CD4-positive, alpha-beta T cell treated with Interleukin-1 beta for 1 hour (primary cell): ENCODE measurements around the gene PSENEN.

Experiments used
- DNase-seq, 2 donors: peaks; one replicate each; pipeline ENCODE4 v3.0.0-alpha.2; 2020 to 2022

PSENEN gene

GRCh38 chr19:35734273-35734672 is 11.2 kb upstream of the PSENEN start:
- no peak for DNase-seq

GRCh38 chr19:35734889-35735288 is 10.6 kb upstream of the PSENEN start:
- no peak for DNase-seq

GRCh38 chr19:35736913-35737886 is 8.3 kb upstream of the PSENEN start:
- no peak for DNase-seq

GRCh38 chr19:35738021-35738886 is 7.2 kb upstream of the PSENEN start:
- no peak for DNase-seq

- no peak for DNase-seq
Measured at GRCh38 chr19:35738887-35739229, 6.6 kb upstream of the PSENEN start.

GRCh38 chr19:35739275-35740107 is 6.0 kb upstream of the PSENEN start:
- no peak for DNase-seq

- no peak for DNase-seq
Measured at GRCh38 chr19:35740108-35740422, 5.4 kb upstream of the PSENEN start.

- DNase-seq, result peak; percentile 94
Measured at GRCh38 chr19:35740423-35741202, 4.8 kb upstream of the PSENEN start.

- DNase-seq, result no peak
Measured at GRCh38 chr19:35741203-35741515, 4.3 kb upstream of the PSENEN start.

- DNase-seq, result peak; percentile 78 to 79
Measured at GRCh38 chr19:35742121-35742724, 3.2 kb upstream of the PSENEN start, which contains the start of gene IGFLR1. TSS of gene IGFLR1 (minus strand) at chr19:35742452. CDS start at chr19:35741180, 1,272 bp downstream.

GRCh38 chr19:35743640-35744429 is 1.6 kb upstream of the PSENEN start:
- DNase-seq, result no peak

- DNase-seq, result peak; percentile 95 to 96
Measured at GRCh38 chr19:35744430-35745327, 772 bp upstream of the PSENEN start.

GRCh38 chr19:35746087-35746462 is 624 bp downstream of the PSENEN start:
- DNase-seq, result no peak

- DNase-seq, result no peak
Measured at GRCh38 chr19:35746531-35746930, 1.1 kb downstream of the PSENEN start.

GRCh38 chr19:35748106-35749020 is 2.9 kb downstream of the PSENEN start, which contains the start of gene LIN37:
TSS of gene LIN37 (plus strand) at chr19:35748576. CDS start at chr19:35748725, 149 bp downstream.
- peak; percentile 99 for DNase-seq

GRCh38 chr19:35750167-35750566 is 4.7 kb downstream of the PSENEN start:
- no peak for DNase-seq

GRCh38 chr19:35751839-35752745 is 6.6 kb downstream of the PSENEN start:
- DNase-seq, result no peak
